Keratinocyte (primary cell): ENCODE results near the gene SLC9A8.

Experiments used
- CTCF ChIP-seq, 3 experiments: IDR thresholded peaks in 1 of 3; conservative IDR thresholded peaks in 1 of 3; optimal IDR thresholded peaks in 1 of 3; 2 replicates in 2 of 3; 3 replicates in 1 of 3; pipeline versions ENCODE3 to v1.5.1; 2011; ENCODE audit warnings: low read length in 3 of 3, mild to moderate bottlenecking in 3 of 3, moderate library complexity in 2 of 3, control low read depth in 1 of 3, inconsistent platforms in 1 of 3; ENCODE audit not compliant: insufficient read depth in 2 of 3; ENCODE audit errors: extremely low read depth in 1 of 3
- EZH2 ChIP-seq: IDR thresholded peaks from one replicate; pipeline ENCODE4 v1.6.1; 2012; ENCODE audit warnings: inconsistent platforms, mild to moderate bottlenecking, low read length, moderate library complexity

GRCh38 chr20:49889935-49890333, 77.3 kb downstream of the SLC9A8 start:
- TF ChIP-seq EZH2 (no peak), CTCF (optimal IDR thresholded peaks at IDR 0.05 in 1 of 3, IDR thresholded peaks at IDR 0.05 in 1 of 3, conservative IDR thresholded peaks at IDR 0.05 in 1 of 3; ENCODE audit: extremely low read depth in 1 of 3, insufficient read depth in 2 of 3, low read length in 3 of 3) (peak; percentile 59 to 81 (median 80))
